Chondrocyte (in vitro differentiated cells): ENCODE measurements around the gene CFAP57. TPM values are rescaled to one million over a fixed set of nuclear protein-coding genes. Genes with fewer than 3 reads are reported as not detected.

ENCODE experiments used
- DNase-seq: peaks from one replicate; pipeline ENCODE4 v3.0.0; 2021; ENCODE audit warnings: mixed read lengths, low spot score
- H3K27ac Mint-ChIP-seq: one replicate; pipeline ENCODE4 v1.8.0; 2021; ENCODE audit warnings: mild to moderate bottlenecking, moderate library complexity, mixed read lengths; ENCODE audit not compliant: unreplicated experiment
- H3K27me3 Mint-ChIP-seq: 2 replicates; pipeline ENCODE4 v1.8.0; 2021; ENCODE audit warnings: low read depth, mixed read lengths
- H3K36me3 Mint-ChIP-seq: 2 replicates; pipeline ENCODE4 v1.8.0; 2021; ENCODE audit warnings: low read depth, mixed read lengths
- H3K4me1 Mint-ChIP-seq: 2 replicates; pipeline ENCODE4 v1.8.0; 2021; ENCODE audit warnings: low read depth, mild to moderate bottlenecking, mixed read lengths
- H3K4me3 Mint-ChIP-seq: one replicate; pipeline ENCODE4 v1.8.0; 2021; ENCODE audit warnings: mild to moderate bottlenecking, moderate library complexity, mixed read lengths; ENCODE audit not compliant: unreplicated experiment
- H3K9me3 Mint-ChIP-seq: 2 replicates; pipeline ENCODE4 v1.8.0; 2021; ENCODE audit warnings: low read depth, mixed read lengths
- microRNA-seq: library from miRNA; unstranded; fragments of <30 nt; microRNA quantifications from one replicate; pipeline ENCODE4 v1.2.0, GENCODE V29; 2020; ENCODE audit warnings: borderline number of aligned reads
- total RNA-seq: library from RNA; stranded (reverse); gene quantifications from 3 replicates; pipeline ENCODE4 v1.2.1, GENCODE V29; 2021
- TF ChIP-seq, protein P1 (sequence below): fragments of 200-600 bp; sonication (generic); IDR thresholded peaks from 2 replicates; pipeline ENCODE4 v1.5.0; 2021; ENCODE audit warnings: antibody characterized with exemption, mild to moderate bottlenecking, moderate library complexity

CFAP57 gene
- total RNA-seq, 1 donor from 2014 or later, result 0.15 TPM

DNA sequence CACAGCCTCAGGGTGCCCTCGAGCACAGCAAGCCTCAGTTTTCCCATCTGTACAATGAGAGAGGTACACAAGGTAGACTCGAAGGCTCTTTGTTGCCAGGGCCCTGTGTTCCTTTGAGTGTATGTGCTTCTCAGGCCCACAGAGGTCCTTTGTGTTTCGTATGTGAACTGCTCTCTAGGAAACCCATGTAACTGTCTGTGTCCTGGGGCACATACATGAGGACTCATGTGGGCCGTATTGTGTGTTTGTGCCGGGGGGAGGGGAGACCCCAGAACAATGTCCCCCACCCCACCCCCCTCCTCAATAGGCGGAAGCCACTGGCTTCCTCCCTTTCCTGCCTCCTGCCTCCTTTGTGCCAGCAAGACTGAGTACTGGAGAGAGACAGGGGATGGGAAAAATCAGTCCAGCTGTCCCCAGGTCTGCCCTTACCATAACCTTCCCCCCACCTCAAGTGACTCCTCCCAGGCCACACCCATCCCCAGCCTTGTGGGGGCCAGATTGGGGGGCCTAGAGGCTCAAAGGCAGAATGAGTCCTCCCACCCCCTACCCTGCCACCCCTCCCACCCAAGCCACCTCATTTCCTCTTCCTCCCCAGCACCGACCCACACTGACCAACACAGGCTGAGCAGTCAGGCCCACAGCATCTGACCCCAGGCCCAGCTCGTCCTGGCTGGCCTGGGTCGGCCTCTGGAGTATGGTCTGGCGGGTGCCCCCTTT, 128.4 kb downstream of the CFAP57 start, which contains the start of gene TIE1:
TIE1 (plus strand) TSS at position 605 of the 717 bp plus-strand sequence; CDS start at position 695, 90 bp downstream.
- DNase-seq, result peak; percentile 50
- Mint-ChIP-seq H3K27me3 (no peaks in the 10 kb centered on the region), H3K4me1 (peaks cover 16% of the 10 kb centered on the region)

DNA sequence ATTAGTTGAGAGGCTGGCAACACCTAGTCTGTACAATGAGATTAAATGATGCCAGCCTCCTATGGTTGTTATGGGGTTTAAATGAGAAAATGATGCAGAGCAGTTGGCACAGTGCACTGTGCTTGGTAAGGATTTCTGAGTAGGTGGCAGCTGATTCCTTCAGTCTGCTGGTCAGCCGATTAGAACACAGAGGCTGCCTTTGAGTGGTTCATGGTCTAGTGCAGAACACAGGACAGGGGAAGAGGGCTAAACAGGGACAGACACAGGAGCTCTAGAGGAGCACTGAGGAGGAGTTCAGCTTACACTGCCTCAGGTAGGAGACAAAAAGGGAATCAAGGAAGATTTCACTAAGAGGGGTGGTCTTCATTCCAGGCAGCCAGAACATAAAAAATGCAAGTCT, 130.1 kb downstream of the CFAP57 start:
- no peak overlapping the region for H3K4me3 Mint-ChIP-seq
- H3K27me3 Mint-ChIP-seq, result peaks cover 3% of the 10 kb centered on the region
- H3K9me3 Mint-ChIP-seq, result no peaks in the 10 kb centered on the region
- DNase-seq, result no peak
- H3K36me3 Mint-ChIP-seq, result no peaks in the 10 kb centered on the region
- no peak overlapping the region for H3K27ac Mint-ChIP-seq
- no peaks in the 10 kb centered on the region for H3K4me1 Mint-ChIP-seq
- TF ChIP-seq, protein P1, sequence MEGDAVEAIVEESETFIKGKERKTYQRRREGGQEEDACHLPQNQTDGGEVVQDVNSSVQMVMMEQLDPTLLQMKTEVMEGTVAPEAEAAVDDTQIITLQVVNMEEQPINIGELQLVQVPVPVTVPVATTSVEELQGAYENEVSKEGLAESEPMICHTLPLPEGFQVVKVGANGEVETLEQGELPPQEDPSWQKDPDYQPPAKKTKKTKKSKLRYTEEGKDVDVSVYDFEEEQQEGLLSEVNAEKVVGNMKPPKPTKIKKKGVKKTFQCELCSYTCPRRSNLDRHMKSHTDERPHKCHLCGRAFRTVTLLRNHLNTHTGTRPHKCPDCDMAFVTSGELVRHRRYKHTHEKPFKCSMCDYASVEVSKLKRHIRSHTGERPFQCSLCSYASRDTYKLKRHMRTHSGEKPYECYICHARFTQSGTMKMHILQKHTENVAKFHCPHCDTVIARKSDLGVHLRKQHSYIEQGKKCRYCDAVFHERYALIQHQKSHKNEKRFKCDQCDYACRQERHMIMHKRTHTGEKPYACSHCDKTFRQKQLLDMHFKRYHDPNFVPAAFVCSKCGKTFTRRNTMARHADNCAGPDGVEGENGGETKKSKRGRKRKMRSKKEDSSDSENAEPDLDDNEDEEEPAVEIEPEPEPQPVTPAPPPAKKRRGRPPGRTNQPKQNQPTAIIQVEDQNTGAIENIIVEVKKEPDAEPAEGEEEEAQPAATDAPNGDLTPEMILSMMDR, result no peak

More for the DNA sequence above, 128.4 kb downstream of the CFAP57 start, which contains the start of gene TIE1:
- Mint-ChIP-seq H3K27ac (no peak within 1 kb of the TSS), H3K36me3 (no peaks in the 10 kb centered on the region), H3K9me3 (no peaks in the 10 kb centered on the region), H3K4me3 (no peak within 1 kb of the TSS)
- TF ChIP-seq, protein P1, result no peak

DNA sequence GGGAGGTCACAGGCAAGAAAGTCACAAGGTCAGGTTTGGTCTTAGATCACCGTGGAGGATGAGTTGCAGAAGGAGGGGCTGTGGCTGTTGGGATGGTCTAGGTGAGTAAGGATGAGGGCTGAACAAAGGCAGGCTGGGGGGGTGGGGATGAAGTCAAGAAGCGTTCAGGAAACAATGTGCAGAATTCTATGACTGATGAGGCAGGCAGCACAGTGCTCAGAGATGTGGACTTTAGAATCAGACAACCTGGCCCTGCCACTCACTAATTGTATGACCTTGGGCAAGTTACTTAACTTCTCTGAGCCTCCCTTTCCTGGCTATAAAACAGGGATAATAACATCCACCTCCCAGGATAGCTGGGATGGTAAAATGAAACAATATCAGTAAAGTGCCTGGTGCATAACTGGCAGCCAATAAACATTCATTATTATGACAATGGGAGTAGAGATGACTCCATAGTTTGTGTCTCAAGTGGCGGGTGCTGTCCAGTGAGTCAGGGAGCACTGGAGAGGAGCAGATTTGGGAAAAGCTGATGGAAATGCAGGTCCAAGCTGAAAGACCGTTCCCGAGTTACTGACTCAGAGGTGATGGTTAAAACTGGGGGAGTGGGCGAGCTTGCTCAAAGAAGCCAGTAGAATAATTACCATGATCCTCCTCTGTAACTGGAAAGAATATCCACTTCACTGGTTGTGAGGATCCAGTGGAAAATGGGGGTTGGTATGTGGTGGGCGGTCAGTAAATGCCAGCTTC, 130.8 kb downstream of the CFAP57 start:
- peaks cover 3% of the 10 kb centered on the region for H3K27me3 Mint-ChIP-seq
- no peaks in the 10 kb centered on the region for H3K36me3 Mint-ChIP-seq
- H3K27ac Mint-ChIP-seq, result no peak overlapping the region
- TF ChIP-seq, protein P1, result no peak
- H3K4me3 Mint-ChIP-seq, result no peak overlapping the region
- no peaks in the 10 kb centered on the region for H3K4me1 Mint-ChIP-seq
- H3K9me3 Mint-ChIP-seq, result no peaks in the 10 kb centered on the region
- DNase-seq, result peak; percentile 9

- H3K4me1 Mint-ChIP-seq, result no peaks in the 10 kb centered on the region
- TF ChIP-seq, protein P1, result no peak
- no peaks in the 10 kb centered on the region for H3K9me3 Mint-ChIP-seq
- peaks cover 3% of the 10 kb centered on the region for H3K27me3 Mint-ChIP-seq
- H3K36me3 Mint-ChIP-seq, result no peaks in the 10 kb centered on the region
- H3K27ac Mint-ChIP-seq, result no peak overlapping the region
- peak; percentile 32 for DNase-seq
- no peak overlapping the region for H3K4me3 Mint-ChIP-seq
Measured at GRCh38 chr1:43303471-43304313, 131.6 kb downstream of the CFAP57 start.

Small RNA genes within 50 kb of the gene (microRNA-seq; reads per million reads assigned to microRNA genes)
- gene MIR6733, result not detected

Other genes with a start within 250 kb of the CFAP57 start
- gene SLC2A1, start 213.5 kb upstream of the CFAP57 start, total RNA-seq, result 141 to 192 TPM (median 190 TPM) in 3 replicates
- gene EBNA1BP2, start within 50 bp of the CFAP57 start, total RNA-seq, result 34.5 to 40.7 TPM (median 36.1 TPM) in 3 replicates
- not detected in 3 replicates for gene TMEM125, start 97.7 kb downstream of the CFAP57 start, total RNA-seq
- gene C1orf210, start 113.3 kb downstream of the CFAP57 start, total RNA-seq, result not detected in 3 replicates
- not detected in 3 replicates for gene TIE1, start 128.7 kb downstream of the CFAP57 start, total RNA-seq
- not detected in 3 replicates for gene MPL, start 165.5 kb downstream of the CFAP57 start, total RNA-seq
- gene CDC20, start 186.7 kb downstream of the CFAP57 start, total RNA-seq, result 14.4 to 16.9 TPM (median 14.5 TPM) in 3 replicates
- gene ELOVL1, start 195.7 kb downstream of the CFAP57 start, total RNA-seq, result 78.9 to 103 TPM (median 101 TPM) in 3 replicates
- gene MED8, start 217.5 kb downstream of the CFAP57 start, total RNA-seq, result 48.3 to 48.6 TPM (median 48.4 TPM) in 3 replicates
- 29.3 to 64.0 TPM (median 33.6 TPM) in 3 replicates for gene SZT2, start 217.6 kb downstream of the CFAP57 start, total RNA-seq